Effector memory CD4-positive, alpha-beta T cell (primary cell): ENCODE results near the gene DLX1.
"Not testable (repeated sequence)": the region's sequence is repeated elsewhere in the genome, so short reads cannot be mapped to it uniquely, and the experiment has no call there.

Experiments used
- DNase-seq, 3 donors: peaks; one replicate each; pipeline ENCODE4 v3.0.0-alpha.2; 2020
- H3K27ac ChIP-seq: 2 replicates; pipeline ENCODE4 v1.7.0; 2013; ENCODE audit warnings: mild to moderate bottlenecking, low read length, moderate library complexity; ENCODE audit not compliant: insufficient read depth, poor library complexity, severe bottlenecking
- H3K27me3 ChIP-seq: replicated peaks from 2 replicates; pipeline ENCODE4 v1.7.0; 2013; ENCODE audit warnings: mild to moderate bottlenecking, low read length; ENCODE audit not compliant: insufficient read depth, control insufficient read depth, poor library complexity, severe bottlenecking
- H3K36me3 ChIP-seq: 2 replicates; pipeline ENCODE4 v1.7.0; 2013; ENCODE audit warnings: mild to moderate bottlenecking, low read length, moderate library complexity; ENCODE audit not compliant: control insufficient read depth, insufficient read depth
- H3K4me1 ChIP-seq: 2 replicates; pipeline ENCODE4 v1.7.0; 2013; ENCODE audit warnings: low read length, mild to moderate bottlenecking; ENCODE audit not compliant: control insufficient read depth, insufficient read depth, poor library complexity, severe bottlenecking
- H3K4me3 ChIP-seq: 2 replicates; pipeline ENCODE4 v1.7.0; 2013; ENCODE audit warnings: low read length, low read depth, mild to moderate bottlenecking; ENCODE audit not compliant: insufficient read depth, poor library complexity, severe bottlenecking
- H3K9me3 ChIP-seq: 2 replicates; pipeline ENCODE4 v1.7.0; 2013; ENCODE audit warnings: mild to moderate bottlenecking, low read length, moderate library complexity; ENCODE audit not compliant: control insufficient read depth

The DLX1 gene

DNA sequence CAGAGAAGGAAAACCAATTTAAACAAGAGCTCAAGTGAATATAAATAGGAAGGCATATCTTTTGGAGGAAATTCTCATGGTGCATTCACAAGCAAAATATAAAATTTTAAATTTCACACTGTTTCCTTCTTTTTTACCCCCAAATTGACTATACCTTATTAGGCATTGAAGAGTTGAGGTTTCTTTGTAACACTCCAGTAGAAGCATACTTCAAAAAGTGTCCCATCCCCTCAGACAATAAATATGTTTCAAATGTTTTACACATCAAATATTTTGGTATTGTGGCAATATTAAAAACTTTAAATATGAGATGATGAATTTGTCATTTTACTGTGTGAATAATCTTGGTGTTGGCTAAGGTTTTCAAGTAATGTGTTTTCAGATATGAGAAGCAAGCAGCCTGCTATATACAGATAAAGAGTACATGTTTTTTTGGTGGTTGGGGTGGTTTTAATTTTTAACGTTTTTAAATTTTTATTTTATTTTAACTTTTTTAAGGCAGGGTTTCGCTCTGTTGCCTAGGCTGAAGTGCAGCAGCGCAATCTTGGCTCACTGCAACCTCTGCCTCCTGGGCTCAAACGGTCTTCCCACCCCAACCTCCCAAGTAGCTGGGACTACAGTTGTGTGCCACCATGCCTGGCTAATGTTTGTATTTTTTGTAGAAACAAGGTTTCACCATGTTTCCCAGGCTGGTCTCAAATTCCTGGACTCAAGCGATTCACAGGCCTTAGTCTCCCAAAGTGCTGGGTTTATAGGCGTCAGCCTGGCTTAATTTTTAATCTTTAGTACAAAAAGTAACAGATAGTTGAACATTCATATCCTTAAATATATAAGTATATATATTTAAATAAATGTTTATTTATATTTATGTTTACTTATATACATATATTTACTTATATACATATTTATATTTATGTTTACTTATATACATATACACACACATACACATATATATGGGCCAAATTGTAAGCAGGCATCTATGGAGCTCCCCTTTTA, 36.5 kb upstream of the DLX1 start:
- Histone ChIP-seq H3K27me3 (no peaks in the 10 kb centered on the region), H3K9me3 (no peaks in the 10 kb centered on the region), H3K4me1 (no peaks in the 10 kb centered on the region), H3K36me3 (no peaks in the 10 kb centered on the region), H3K4me3 (no peak overlapping the region), H3K27ac (no peak overlapping the region)
- no peak for DNase-seq

- no peak overlapping the region for H3K4me3 ChIP-seq
- no peaks in the 10 kb centered on the region for H3K4me1 ChIP-seq
- H3K36me3 ChIP-seq, result no peaks in the 10 kb centered on the region
- no peaks in the 10 kb centered on the region for H3K9me3 ChIP-seq
- no peak for DNase-seq
- no peaks in the 10 kb centered on the region for H3K27me3 ChIP-seq
- H3K27ac ChIP-seq, result no peak overlapping the region
These were observed 35.7 kb upstream of the DLX1 start for GRCh38 chr2:172049567-172050120.

DNA sequence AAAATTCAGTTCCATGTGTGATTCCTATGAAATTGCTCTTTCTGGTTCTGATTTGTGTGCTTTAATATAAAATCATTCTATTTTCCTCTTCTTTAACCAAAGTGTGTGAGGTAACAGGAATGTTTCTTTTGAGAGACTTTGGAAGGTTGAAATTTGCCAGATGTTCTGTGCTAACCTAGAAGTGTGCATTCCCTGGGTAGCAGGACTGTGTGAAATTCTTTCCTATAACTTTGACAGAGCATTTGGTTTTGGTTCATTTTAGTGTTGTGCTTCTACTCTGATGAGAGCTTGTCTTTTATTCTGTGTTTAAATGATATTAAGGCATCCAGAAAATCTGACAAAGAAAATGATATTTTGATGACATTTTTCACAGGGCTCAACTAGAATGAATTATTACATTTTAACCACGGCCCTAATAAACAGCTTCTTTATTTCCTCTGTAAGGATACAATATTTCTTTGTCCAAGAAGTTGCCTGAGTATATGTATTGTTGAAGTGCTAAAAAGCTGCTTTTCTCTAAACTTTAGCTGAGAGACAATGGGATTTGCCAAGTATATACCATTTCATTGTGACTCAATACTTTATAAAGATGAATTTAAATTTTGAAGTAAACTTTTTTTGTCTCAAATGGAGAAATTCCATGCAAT, 34.7 kb upstream of the DLX1 start:
- Histone ChIP-seq H3K27ac (no peak overlapping the region), H3K36me3 (no peaks in the 10 kb centered on the region), H3K4me1 (no peaks in the 10 kb centered on the region), H3K27me3 (no peaks in the 10 kb centered on the region), H3K9me3 (no peaks in the 10 kb centered on the region), H3K4me3 (no peak overlapping the region)
- no peak for DNase-seq

GRCh38 chr2:172052000-172052983, 33.0 kb upstream of the DLX1 start:
- H3K4me1 ChIP-seq, result no peaks in the 10 kb centered on the region
- no peaks in the 10 kb centered on the region for H3K36me3 ChIP-seq
- no peaks in the 10 kb centered on the region for H3K9me3 ChIP-seq
- no peak overlapping the region for H3K27ac ChIP-seq
- H3K27me3 ChIP-seq, result no peaks in the 10 kb centered on the region
- H3K4me3 ChIP-seq, result no peak overlapping the region
- DNase-seq, result no peak

DNA sequence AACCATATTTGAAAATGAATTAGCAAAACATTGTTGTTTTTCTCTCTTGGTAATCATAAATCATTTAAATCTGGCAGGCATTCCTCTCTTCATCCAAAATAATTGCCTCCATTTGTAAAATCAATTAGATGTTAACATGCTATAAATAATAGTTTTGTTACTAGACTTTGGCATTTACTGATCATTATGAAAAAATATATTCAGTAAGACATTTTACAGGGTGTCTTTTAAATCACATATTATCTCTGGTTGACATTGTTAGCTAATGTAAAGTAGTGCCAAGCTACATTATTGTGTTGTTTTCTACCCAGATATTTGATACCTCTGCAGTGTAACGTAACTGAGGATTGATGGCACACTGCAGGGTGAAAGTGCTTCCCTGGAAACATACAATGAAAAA, 31.8 kb upstream of the DLX1 start:
- Histone ChIP-seq H3K4me3 (no peak overlapping the region), H3K27me3 (no peaks in the 10 kb centered on the region), H3K9me3 (no peaks in the 10 kb centered on the region), H3K27ac (no peak overlapping the region), H3K36me3 (no peaks in the 10 kb centered on the region), H3K4me1 (no peaks in the 10 kb centered on the region)
- DNase-seq, result no peak

DNA sequence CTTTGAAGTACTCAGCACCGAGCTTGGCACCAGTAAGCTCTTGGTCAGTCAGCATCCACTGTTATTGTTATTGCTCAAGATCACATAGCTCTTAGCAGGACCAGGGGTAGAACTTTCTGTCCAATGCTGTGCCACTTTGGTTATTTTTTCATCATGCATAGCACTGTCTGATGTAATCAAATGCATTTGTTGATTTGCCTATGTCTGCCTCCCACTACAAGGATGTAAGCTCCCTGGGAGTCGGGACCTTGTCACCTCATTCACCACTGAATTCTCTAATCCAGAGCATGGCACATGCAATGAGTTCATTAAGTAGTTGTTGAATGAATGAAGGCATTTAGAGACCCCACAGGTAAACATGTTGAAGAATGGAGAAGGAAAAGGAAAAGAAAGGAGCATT, 29.0 kb upstream of the DLX1 start:
- no peak for DNase-seq
- Histone ChIP-seq H3K4me3 (no peak overlapping the region), H3K27me3 (no peaks in the 10 kb centered on the region), H3K27ac (no peak overlapping the region), H3K9me3 (no peaks in the 10 kb centered on the region), H3K4me1 (no peaks in the 10 kb centered on the region), H3K36me3 (no peaks in the 10 kb centered on the region)

GRCh38 chr2:172058660-172059059, 26.6 kb upstream of the DLX1 start:
- Histone ChIP-seq H3K4me3 (no peak overlapping the region), H3K9me3 (no peaks in the 10 kb centered on the region), H3K27me3 (no peaks in the 10 kb centered on the region), H3K4me1 (no peaks in the 10 kb centered on the region), H3K36me3 (no peaks in the 10 kb centered on the region), H3K27ac (no peak overlapping the region)
- DNase-seq, result no peak

DNA sequence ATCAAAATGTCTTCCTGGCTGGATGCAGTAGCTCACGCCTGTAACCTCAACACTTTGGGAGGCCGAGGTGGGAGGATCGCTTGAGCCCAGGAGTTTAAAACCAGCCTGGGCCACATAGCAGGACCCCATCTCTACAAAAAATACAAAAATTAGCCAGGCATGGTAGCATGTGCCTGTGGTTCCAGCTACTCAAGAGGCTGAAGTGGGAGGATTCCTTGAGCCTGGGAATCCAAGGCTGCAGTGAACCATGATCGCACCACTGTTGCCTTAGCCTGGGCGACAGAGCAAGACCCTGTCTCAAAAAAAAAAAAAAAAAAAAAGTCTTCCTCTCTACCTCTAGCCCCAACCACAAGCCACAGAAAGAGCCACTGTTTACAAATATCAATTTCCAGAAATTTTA, 25.2 kb upstream of the DLX1 start:
- not testable (repeated sequence) for H3K36me3 ChIP-seq, H3K27me3 ChIP-seq, H3K27ac ChIP-seq, H3K9me3 ChIP-seq, H3K4me3 ChIP-seq, H3K4me1 ChIP-seq, DNase-seq

DNA sequence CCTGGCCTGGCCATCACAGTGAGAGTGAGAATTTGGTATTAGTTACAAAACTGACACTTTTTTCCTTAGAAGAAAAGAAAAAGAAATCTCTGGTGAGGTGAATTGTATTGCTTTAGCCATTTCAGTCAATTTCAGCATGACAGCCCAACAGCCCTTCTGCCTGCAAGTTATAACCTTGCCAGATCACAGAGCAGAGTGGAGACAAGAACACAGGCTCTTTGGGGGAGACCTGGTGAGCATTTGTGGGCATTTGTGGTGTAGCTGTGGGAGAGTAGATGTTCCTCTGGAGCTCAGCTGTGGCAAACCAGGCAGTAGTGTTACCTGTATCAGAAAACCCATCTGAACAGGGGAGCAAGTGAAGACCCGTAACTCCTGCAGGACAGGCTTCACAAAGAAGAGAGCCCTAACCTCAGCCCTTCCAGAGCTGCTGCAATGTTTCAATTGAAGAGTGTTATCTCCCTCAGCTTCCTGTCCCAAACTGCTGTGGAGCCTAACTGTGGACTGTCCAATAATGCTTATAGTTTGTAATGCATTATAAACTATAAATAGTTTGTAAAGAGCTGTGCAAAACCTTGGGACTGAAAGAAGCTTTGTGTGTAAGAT, 22.8 kb upstream of the DLX1 start:
- Histone ChIP-seq H3K4me3 (no peak overlapping the region), H3K9me3 (no peaks in the 10 kb centered on the region), H3K27me3 (no peaks in the 10 kb centered on the region), H3K4me1 (no peaks in the 10 kb centered on the region), H3K36me3 (no peaks in the 10 kb centered on the region), H3K27ac (no peak overlapping the region)
- DNase-seq, result no peak
